Measurements from ENCODE around the gene TWF2. TPM values are rescaled to one million over a fixed set of nuclear protein-coding genes. Genes with fewer than 3 reads are reported as not detected.

TWF2 gene
- total RNA-seq, 1 donor from 2014 or later = 154 TPM

GRCh38 chr3:52211268-52211891, 27.6 kb downstream of the TWF2 start:
- TF ChIP-seq CTCF (conservative IDR thresholded peaks at IDR 0.05; ENCODE audit: low read depth, low read length) = no peak
- H3K4me3 ChIP-seq (ENCODE audit: low read depth, low read length) = no peak overlapping the region
- DNase-seq (ENCODE audit: low read depth) = no peak

GRCh38 chr3:52210550-52211046, 28.4 kb downstream of the TWF2 start:
- no peak for DNase-seq (ENCODE audit: low read depth)
- H3K4me3 ChIP-seq (ENCODE audit: low read depth, low read length) = no peak overlapping the region
- no peak for TF ChIP-seq CTCF (conservative IDR thresholded peaks at IDR 0.05; ENCODE audit: low read depth, low read length)

GRCh38 chr3:52210037-52210436, 28.9 kb downstream of the TWF2 start:
- no peak for DNase-seq (ENCODE audit: low read depth)
- no peak overlapping the region for H3K4me3 ChIP-seq (ENCODE audit: low read depth, low read length)
- TF ChIP-seq CTCF (conservative IDR thresholded peaks at IDR 0.05; ENCODE audit: low read depth, low read length) = no peak

- no peak for TF ChIP-seq CTCF (conservative IDR thresholded peaks at IDR 0.05; ENCODE audit: low read depth, low read length)
- no peak overlapping the region for H3K4me3 ChIP-seq (ENCODE audit: low read depth, low read length)
- no peak for DNase-seq (ENCODE audit: low read depth)
Measured at GRCh38 chr3:52208556-52208955, 30.4 kb downstream of the TWF2 start.

GRCh38 chr3:52205727-52206372, 33.1 kb downstream of the TWF2 start:
- no peak for DNase-seq (ENCODE audit: low read depth)
- H3K4me3 ChIP-seq (ENCODE audit: low read depth, low read length) = no peak overlapping the region
- TF ChIP-seq CTCF (conservative IDR thresholded peaks at IDR 0.05; ENCODE audit: low read depth, low read length) = no peak

GRCh38 chr3:52204337-52205073, 34.5 kb downstream of the TWF2 start:
- DNase-seq (ENCODE audit: low read depth) = no peak
- H3K4me3 ChIP-seq (ENCODE audit: low read depth, low read length) = no peak overlapping the region
- TF ChIP-seq CTCF (conservative IDR thresholded peaks at IDR 0.05; ENCODE audit: low read depth, low read length) = no peak
